ENCODE results near the gene SLC39A12.

Gene SLC39A12

GRCh38 chr10:17963431-17963830 lies 11.7 kb downstream of the SLC39A12 start:
- no peak for DNase-seq (ENCODE audit: low spot score)

- no peak for DNase-seq (ENCODE audit: low spot score)
These were observed 14.0 kb downstream of the SLC39A12 start for GRCh38 chr10:17965649-17966235.

GRCh38 chr10:17974505-17974904 lies 22.8 kb downstream of the SLC39A12 start:
- DNase-seq (ENCODE audit: low spot score) = no peak

DNA sequence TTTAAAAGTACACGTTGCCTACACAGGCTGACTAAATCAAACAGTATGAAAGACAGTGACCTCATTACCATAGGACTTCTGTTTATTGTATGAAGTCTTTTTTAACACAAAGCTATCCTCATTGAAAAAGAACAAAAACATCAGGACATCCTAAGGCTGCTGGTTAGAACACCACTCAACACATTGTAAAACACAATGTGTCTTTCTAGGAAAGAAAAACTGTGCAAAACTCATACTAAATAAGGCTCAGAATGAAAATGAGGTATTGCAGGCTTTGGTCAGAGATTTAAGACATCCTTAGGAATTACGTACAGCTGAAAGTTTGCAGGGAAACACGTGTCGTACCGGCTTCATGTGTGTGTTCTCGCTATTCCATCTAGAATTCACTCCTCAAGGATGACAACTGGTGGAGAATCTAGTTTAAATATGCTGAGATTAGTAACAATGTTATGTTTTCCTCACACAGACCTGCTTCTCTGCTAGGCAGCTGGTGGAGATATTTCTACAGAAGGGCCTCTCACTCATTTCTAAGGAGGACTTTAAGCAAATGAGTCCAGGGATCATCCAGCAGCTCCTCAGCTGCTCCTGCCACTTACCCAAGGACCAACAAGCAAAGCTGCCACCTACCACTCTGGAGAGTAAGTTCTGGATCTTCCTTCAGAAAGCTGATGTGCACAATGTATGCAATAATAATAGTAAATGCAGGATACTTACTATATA lies 29.3 kb downstream of the SLC39A12 start:
- no peak for DNase-seq (ENCODE audit: low spot score)

DNA sequence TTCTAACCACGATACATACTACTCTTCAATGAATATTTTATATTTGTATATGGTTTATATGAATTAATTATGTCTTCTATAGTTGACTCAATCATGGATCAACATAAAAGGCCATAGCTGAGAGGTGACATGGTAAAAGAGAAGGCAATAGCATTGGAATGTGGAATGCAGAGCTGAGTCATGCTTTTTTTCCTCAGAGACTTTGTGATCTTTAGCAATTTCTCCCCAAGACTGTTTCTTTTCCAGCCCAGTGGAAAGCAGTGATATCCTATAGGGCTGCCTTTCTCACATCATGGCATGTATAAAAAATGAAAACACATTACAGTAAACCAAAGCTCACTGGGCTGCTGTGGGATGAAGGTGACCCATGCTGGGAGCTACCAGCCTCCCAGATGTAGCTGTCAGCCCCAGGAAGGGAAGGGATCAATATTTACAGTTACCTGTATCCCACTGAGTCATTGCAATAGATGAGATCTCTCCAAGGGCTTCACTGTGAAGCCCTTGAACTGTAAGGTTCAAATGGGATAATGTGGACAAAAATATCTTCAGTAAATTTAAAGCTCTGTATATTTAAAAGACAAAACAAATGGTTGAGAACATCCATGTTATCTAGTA lies 30.2 kb downstream of the SLC39A12 start:
- no peak for DNase-seq (ENCODE audit: low spot score)

GRCh38 chr10:17984056-17984455 lies 32.3 kb downstream of the SLC39A12 start:
- DNase-seq (ENCODE audit: low spot score) = no peak

DNA sequence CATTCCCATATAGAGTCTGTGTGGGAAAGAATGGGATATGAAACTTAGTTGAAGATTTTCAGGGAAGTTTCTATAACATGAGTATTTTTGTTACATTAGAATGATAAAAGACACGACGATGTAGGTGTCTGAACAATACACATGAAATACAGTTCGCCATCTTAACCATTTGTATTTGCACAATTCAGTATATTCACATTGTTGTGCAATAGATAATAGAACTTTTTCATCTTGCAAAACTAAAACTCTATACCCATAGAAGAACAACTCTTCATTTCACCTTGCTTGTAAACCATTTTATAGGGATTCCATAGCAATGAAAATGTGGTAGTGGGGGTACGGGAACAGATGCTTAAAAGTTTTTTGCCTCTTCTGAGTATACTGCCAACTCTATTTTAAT lies 32.8 kb downstream of the SLC39A12 start:
- no peak for DNase-seq (ENCODE audit: low spot score)

DNA sequence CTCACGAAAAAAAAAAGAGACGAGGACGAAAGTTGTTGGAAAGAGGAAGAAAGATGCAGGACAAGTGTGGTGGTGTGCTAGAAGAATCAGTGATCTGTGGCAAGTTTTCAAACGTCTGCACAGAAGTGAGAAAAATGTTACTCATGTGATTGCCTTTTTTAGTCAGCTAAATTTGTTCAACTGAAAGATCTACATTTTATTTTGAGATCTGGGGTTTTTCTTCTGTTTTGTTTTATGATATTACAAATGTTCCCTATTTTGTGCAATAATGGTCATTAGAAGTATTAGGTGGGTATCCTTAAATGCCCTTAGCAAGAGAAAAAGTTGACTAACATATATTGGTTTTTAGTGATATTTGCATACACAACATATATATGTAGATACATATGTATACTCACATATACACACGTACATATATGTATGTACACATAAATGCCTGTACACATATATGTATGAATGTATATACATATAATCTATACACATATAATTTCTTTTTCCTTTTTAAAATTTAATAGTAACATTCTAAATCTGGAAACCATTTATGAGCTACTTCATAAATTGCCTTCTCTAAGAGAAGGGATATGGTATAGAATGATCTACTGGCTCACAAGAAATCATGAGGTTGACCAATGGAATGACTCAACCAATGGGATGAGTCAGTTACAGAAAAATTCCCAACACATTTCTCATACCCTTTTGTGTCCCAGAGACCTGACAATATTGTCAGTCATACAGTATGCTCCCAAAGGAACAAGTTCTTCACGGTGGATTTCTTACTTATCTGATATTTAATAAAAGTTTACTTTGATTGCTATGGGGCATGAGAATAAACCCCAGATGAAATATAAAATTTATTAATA lies 38.4 kb downstream of the SLC39A12 start:
- no peak for DNase-seq (ENCODE audit: low spot score)

DNA sequence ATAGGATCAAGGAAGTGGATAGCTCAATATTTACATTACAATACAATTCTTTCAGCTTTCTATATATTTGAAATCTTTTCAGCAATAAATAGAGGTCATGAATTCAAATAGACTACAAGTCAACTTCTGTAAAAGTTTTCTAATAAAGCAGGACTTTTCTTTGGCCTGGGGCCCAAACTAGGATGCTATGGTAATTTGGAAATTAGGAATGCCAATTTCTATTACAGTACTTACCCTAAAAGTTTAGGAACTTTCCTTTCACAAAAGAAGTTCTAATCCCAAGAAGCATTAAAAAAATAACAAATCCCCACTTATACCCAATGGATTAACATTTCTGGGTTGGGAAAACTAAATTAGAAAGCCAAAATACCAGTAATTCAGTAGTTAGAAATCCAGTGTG lies 40.5 kb downstream of the SLC39A12 start:
- no peak for DNase-seq (ENCODE audit: low spot score)

DNA sequence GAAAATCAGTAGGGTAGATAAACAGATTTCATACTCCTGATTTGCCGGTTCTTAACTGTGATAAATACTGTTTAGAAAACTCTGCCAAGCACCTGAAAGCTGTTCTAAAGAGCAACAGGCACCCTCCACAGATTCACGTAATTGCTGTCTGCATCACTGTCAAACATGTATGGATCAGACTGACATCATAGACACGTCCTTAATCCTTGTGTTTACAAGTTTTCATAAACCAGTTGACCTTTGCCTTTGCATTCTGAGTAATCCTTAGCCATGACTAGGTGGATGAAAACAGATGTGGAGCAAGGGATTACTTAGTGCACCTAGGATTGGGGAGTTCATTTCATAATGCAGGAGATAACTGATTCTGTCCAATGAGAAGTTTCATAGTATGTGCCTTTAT lies 41.6 kb downstream of the SLC39A12 start:
- no peak for DNase-seq (ENCODE audit: low spot score)

DNA sequence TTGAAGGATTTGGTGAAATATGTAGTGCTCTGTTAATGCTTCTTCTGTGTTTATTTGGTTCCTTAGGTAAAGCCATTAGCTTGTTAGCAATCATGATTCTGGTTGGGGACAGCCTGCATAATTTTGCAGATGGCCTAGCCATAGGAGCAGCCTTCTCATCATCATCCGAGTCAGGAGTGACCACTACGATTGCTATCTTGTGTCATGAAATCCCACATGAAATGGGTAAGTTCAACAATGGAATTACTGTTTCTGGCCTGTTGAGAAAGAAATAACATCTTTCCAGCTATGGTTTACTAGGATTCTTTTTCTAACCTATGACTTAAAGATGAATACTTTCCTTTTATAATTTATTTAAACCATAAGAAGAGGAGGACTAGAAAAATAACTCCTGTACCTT lies 48.9 kb downstream of the SLC39A12 start:
- no peak for DNase-seq (ENCODE audit: low spot score)

DNA sequence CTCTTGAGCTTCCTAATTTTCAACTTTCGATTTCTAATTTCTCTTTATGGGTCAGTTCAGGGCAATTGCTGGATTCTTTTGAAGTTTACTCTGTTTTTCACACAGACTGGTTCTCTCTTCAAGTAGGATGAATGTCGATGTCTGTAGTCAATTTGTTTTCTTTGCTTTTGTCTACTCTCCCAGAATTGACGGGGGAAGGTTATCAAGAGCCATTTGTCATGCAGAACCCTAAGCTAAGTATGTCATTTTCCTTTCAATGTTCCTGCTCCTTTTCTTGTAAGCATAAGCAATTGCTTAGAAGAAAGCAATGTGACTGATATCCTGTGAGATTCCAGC lies 53.7 kb downstream of the SLC39A12 start:
- no peak for DNase-seq (ENCODE audit: low spot score)

DNA sequence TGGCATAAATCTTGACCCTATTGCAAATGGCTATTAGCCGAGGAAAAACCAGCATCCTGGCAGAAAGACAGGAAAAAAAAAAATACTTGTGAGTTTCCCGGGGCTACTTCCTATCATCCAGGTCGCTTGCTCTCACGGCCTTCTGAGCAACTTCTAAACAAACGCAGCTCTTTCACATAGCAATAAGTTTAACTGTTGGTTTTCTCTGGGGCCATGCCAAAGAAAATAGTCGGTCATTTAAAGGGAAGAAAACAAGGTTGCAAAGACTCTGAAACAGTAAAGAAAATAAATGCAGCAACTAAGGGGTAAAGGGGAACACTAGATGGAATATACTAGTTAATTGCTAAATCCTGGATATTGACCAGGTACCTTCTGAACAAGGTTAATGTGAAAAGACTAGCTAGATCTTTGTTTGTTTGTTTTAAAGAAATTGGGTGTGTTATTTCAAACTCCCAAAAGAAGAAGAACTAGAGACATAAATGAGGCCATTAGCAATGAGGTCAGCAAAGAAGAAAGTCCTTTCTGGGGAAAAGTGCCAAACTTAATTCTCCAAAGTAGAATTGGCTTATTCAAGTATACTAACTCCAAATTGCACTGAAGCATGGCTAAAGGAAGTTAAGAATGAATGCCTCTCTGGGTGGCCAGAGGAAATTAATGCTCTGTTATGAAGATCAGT lies 54.2 kb downstream of the SLC39A12 start:
- DNase-seq (ENCODE audit: low spot score) = no peak

DNA sequence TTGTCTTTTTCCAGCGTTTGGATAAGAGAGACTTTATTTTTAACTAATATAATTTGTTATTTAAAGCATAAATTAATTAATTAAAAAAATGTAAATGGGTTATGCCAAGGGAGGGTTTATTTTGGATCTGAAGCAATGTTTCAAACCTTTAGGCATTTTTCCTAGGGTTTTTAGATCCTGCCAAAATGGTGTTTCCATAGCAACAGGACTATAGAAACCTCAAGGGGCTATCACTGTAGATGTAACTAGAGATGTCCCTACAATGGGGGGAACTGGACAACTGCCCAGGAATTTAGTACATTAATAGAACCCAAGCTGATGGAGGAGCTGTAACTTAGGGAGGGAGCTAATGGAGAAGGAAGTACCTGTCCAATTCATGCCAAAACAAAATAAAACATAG lies 57.3 kb downstream of the SLC39A12 start:
- no peak for DNase-seq (ENCODE audit: low spot score)

DNA sequence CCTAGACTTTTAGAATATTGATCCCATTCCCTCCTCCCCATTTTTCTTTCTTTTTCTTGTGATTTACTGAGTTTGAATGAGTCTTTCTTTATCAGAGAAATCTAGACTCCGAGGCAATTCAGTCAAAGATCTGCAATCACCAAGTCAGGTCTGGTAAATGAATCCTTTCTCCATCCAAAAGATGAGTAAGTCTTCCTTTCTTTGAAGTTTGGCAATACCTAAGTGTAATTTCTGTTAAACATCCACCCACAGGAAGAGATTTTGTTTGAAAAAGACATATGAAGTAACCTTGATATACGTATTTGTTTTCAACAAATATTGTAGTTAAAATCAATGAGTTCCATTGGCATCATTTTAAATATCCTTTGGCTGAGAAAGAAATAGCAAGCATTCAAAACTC lies 58.3 kb downstream of the SLC39A12 start:
- no peak for DNase-seq (ENCODE audit: low spot score)

- no peak for DNase-seq (ENCODE audit: low spot score)
These were observed 68.8 kb downstream of the SLC39A12 start for GRCh38 chr10:18020523-18020922.

DNA sequence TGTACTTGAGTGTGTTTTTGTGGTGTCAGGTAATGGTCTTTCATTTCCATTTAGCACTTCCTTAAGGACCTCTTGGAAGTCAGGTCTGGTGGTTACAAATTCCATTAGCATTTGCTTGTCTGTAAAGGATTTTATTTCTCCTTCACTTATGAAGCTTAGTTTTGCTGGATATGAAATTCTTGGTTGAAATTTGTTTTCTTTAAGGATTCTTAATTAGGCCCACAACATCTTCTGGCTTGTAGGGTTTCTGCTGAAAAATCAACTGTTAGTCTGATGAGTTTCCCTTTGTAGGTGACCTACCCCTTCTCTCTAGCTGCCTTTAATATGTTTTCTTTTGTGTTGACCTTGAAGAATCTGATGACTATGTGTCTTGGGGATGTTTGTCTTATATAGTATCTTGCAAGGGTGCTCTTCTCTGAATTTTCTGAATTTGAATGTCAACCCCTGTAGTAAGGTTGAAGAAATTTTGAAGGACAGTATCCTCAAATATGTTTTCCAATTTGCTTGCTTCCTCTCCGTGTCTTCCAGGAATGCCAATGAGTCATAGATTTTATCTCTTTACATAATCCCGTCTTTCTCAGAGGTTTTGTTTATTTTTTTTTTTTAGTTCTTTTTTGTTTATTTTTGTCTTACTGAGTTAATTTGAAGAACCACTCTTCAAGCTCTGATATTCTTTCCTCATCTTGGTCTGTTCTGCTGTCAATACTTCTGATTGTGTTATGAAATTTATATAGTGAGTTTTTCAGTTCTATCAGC lies 70.2 kb downstream of the SLC39A12 start:
- no peak for DNase-seq (ENCODE audit: low spot score)

- no peak for DNase-seq (ENCODE audit: low spot score)
These were observed 91.7 kb downstream of the SLC39A12 start for GRCh38 chr10:18043148-18044006.

- DNase-seq (ENCODE audit: low spot score) = no peak
These were observed 93.4 kb downstream of the SLC39A12 start for GRCh38 chr10:18044976-18045720.

DNA sequence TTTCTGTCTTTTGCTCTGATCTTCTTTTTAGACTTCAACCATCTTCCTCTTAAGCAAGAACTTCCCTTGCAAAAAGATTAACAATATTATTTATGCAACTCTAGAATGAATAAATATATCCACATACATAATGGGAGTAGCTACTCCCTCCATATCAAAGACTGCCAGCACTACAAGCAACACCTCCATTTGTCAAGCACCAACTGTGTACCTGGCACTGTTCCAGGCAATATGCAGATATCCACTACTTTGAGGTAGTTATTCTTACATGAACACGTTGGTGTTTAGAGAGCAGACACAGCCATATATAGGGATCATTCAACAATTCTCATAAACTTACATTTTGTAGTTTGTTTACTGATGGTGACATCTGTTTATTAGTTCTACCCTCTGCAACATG lies 104.9 kb downstream of the SLC39A12 start:
- DNase-seq (ENCODE audit: low spot score) = no peak

Measured in HuH-7.5 (cell line).